ENCODE measurements around the gene SYNDIG1.

Gene SYNDIG1

GRCh38 chr20:24487240-24487639, 17.8 kb downstream of the SYNDIG1 start:
- Histone ChIP-seq H3K4me2 (ENCODE audit: low read length, poor library complexity, severe bottlenecking) (no peak overlapping the region), H3K4me1 (ENCODE audit: control insufficient read depth, insufficient read depth, low read depth, low read length) (no peaks in the 10 kb centered on the region), H2BK5ac (ENCODE audit: low read depth, low read length, poor library complexity, severe bottlenecking) (no peak overlapping the region), H2BK15ac (ENCODE audit: low read depth, poor library complexity, severe bottlenecking) (no peak overlapping the region), H3K4me3 (ENCODE audit: insufficient read depth in 1 of 2, low read depth in 1 of 2, low read length in 2 of 2) (no peak overlapping the region), H3K27me3 (ENCODE audit: control insufficient read depth in 1 of 2, insufficient read depth in 1 of 2, low read length in 2 of 2) (peaks cover 0 to 3% of the 10 kb centered on the region in 2 experiments), H2AFZ (ENCODE audit: low read depth, low read length) (no peak overlapping the region), H3K9ac (ENCODE audit: low read length) (no peak overlapping the region), H3K36me3 (ENCODE audit: control insufficient read depth in 1 of 2, insufficient read depth in 2 of 2, low read depth in 1 of 2, low read length in 2 of 2) (peaks cover 0 to 4% of the 10 kb centered on the region in 2 experiments), H3K14ac (ENCODE audit: low read length in 2 of 2) (no peak overlapping the region), H3K27ac (ENCODE audit: low read length, poor library complexity, severe bottlenecking) (no peak overlapping the region), H3K9me3 (ENCODE audit: control insufficient read depth, low read length) (no peaks in the 10 kb centered on the region), H2AK5ac (ENCODE audit: low read length, severe bottlenecking) (no peak overlapping the region), H2BK12ac (ENCODE audit: low read length in 2 of 2) (no peak overlapping the region), H4K91ac (ENCODE audit: low read length) (no peak overlapping the region), H4K8ac (ENCODE audit: low read length) (no peak overlapping the region), H3K23ac (ENCODE audit: low read length in 2 of 2) (no peak overlapping the region), H3K79me1 (replicated peaks; ENCODE audit: low read length, poor library complexity, severe bottlenecking) (no peaks in the 10 kb centered on the region), H2BK120ac (ENCODE audit: low read depth, low read length) (no peak overlapping the region), H3K4ac (ENCODE audit: low read depth in 1 of 2, low read length in 2 of 2) (no peak overlapping the region), H3K18ac (ENCODE audit: low read depth in 1 of 2, low read length in 2 of 2) (no peak overlapping the region)
- DNase-seq, result no peak
- whole genome bisulfite sequencing, result 76% methylated on average over 4 of the region's 4 CpGs

DNA sequence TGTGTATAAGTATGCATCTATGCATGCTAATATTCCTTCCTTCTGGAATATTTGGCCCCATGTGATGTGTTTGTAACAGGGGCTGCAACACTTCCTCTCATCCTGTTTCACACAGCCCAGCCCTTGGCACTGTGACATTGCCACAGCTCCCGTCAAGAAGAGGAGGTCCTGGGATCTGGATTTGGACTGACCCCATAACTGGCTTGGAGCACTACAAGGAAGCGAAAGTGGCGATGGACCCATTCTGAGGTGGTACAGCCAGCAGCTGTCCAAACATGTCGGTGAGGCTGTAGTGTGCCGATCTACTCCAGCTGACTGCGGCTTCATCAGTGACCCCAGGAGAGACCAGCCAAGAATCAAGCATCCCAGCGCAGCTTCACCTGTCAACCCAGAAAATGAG, 18.2 kb downstream of the SYNDIG1 start:
- Histone ChIP-seq H3K23ac (ENCODE audit: low read length in 2 of 2) (no peak overlapping the region), H2BK15ac (ENCODE audit: low read depth, poor library complexity, severe bottlenecking) (no peak overlapping the region), H2BK120ac (ENCODE audit: low read depth, low read length) (no peak overlapping the region), H3K79me1 (replicated peaks; ENCODE audit: low read length, poor library complexity, severe bottlenecking) (no peaks in the 10 kb centered on the region), H3K14ac (ENCODE audit: low read length in 2 of 2) (no peak overlapping the region), H4K91ac (ENCODE audit: low read length) (no peak overlapping the region), H3K18ac (ENCODE audit: low read depth in 1 of 2, low read length in 2 of 2) (no peak overlapping the region), H3K9me3 (ENCODE audit: control insufficient read depth, low read length) (no peaks in the 10 kb centered on the region), H3K4me1 (ENCODE audit: control insufficient read depth, insufficient read depth, low read depth, low read length) (no peaks in the 10 kb centered on the region), H3K27ac (ENCODE audit: low read length, poor library complexity, severe bottlenecking) (no peak overlapping the region), H3K36me3 (ENCODE audit: control insufficient read depth in 1 of 2, insufficient read depth in 2 of 2, low read depth in 1 of 2, low read length in 2 of 2) (peaks cover 0 to 4% of the 10 kb centered on the region in 2 experiments), H2AFZ (ENCODE audit: low read depth, low read length) (no peak overlapping the region), H3K4ac (ENCODE audit: low read depth in 1 of 2, low read length in 2 of 2) (no peak overlapping the region), H3K27me3 (ENCODE audit: control insufficient read depth in 1 of 2, insufficient read depth in 1 of 2, low read length in 2 of 2) (peaks cover 0 to 3% of the 10 kb centered on the region in 2 experiments), H3K4me3 (ENCODE audit: insufficient read depth in 1 of 2, low read depth in 1 of 2, low read length in 2 of 2) (no peak overlapping the region), H3K4me2 (ENCODE audit: low read length, poor library complexity, severe bottlenecking) (no peak overlapping the region), H4K8ac (ENCODE audit: low read length) (no peak overlapping the region), H3K9ac (ENCODE audit: low read length) (no peak overlapping the region), H2BK12ac (ENCODE audit: low read length in 2 of 2) (no peak overlapping the region), H2AK5ac (ENCODE audit: low read length, severe bottlenecking) (no peak overlapping the region), H2BK5ac (ENCODE audit: low read depth, low read length, poor library complexity, severe bottlenecking) (no peak overlapping the region)
- WGBS, result 88% methylated on average over 7 of the region's 7 CpGs
- no peak for DNase-seq

GRCh38 chr20:24488064-24488799, 18.8 kb downstream of the SYNDIG1 start:
- no peaks in the 10 kb centered on the region for H3K9me3 ChIP-seq (ENCODE audit: control insufficient read depth, low read length)
- no peak overlapping the region for H3K9ac ChIP-seq (ENCODE audit: low read length)
- H3K36me3 ChIP-seq (ENCODE audit: control insufficient read depth in 1 of 2, insufficient read depth in 2 of 2, low read depth in 1 of 2, low read length in 2 of 2), result peaks cover 0 to 4% of the 10 kb centered on the region in 2 experiments
- no peaks in the 10 kb centered on the region for H3K79me1 ChIP-seq (replicated peaks; ENCODE audit: low read length, poor library complexity, severe bottlenecking)
- no peak overlapping the region for H3K4me2 ChIP-seq (ENCODE audit: low read length, poor library complexity, severe bottlenecking)
- H4K8ac ChIP-seq (ENCODE audit: low read length), result no peak overlapping the region
- H3K23ac ChIP-seq (ENCODE audit: low read length in 2 of 2), result no peak overlapping the region
- 75% methylated on average over 11 of the region's 11 CpGs for WGBS
- no peak overlapping the region for H2AFZ ChIP-seq (ENCODE audit: low read depth, low read length)
- no peak overlapping the region for H3K4ac ChIP-seq (ENCODE audit: low read depth in 1 of 2, low read length in 2 of 2)
- H3K27ac ChIP-seq (ENCODE audit: low read length, poor library complexity, severe bottlenecking), result no peak overlapping the region
- H4K91ac ChIP-seq (ENCODE audit: low read length), result no peak overlapping the region
- DNase-seq, result no peak
- H2BK5ac ChIP-seq (ENCODE audit: low read depth, low read length, poor library complexity, severe bottlenecking), result no peak overlapping the region
- H2BK15ac ChIP-seq (ENCODE audit: low read depth, poor library complexity, severe bottlenecking), result no peak overlapping the region
- H2AK5ac ChIP-seq (ENCODE audit: low read length, severe bottlenecking), result no peak overlapping the region
- no peak overlapping the region for H3K18ac ChIP-seq (ENCODE audit: low read depth in 1 of 2, low read length in 2 of 2)
- no peak overlapping the region for H3K14ac ChIP-seq (ENCODE audit: low read length in 2 of 2)
- peaks cover 0 to 4% of the 10 kb centered on the region in 2 experiments for H3K27me3 ChIP-seq (ENCODE audit: control insufficient read depth in 1 of 2, insufficient read depth in 1 of 2, low read length in 2 of 2)
- H2BK12ac ChIP-seq (ENCODE audit: low read length in 2 of 2), result no peak overlapping the region
- H2BK120ac ChIP-seq (ENCODE audit: low read depth, low read length), result no peak overlapping the region
- no peaks in the 10 kb centered on the region for H3K4me1 ChIP-seq (ENCODE audit: control insufficient read depth, insufficient read depth, low read depth, low read length)
- no peak overlapping the region for H3K4me3 ChIP-seq (ENCODE audit: insufficient read depth in 1 of 2, low read depth in 1 of 2, low read length in 2 of 2)

DNA sequence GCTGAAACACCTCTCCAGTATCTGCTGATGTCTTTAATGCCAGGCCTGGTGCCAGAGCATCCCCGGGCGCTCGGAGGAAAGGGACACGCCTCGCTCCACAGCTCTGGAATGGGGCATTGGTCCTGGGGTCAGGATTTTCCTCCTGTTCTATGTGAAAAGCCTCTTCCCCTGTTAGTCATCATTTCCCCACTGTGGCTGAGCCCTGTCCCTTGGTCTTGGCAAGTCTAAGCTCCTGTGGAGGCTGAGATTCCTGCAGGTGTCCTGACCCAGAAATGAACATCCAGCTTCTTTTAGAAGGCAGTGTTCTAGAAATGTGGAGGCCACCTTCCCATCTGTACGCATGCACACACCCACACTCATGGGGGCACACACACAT, 19.4 kb downstream of the SYNDIG1 start:
- Histone ChIP-seq H3K4me2 (ENCODE audit: low read length, poor library complexity, severe bottlenecking) (no peak overlapping the region), H2BK12ac (ENCODE audit: low read length in 2 of 2) (no peak overlapping the region), H2BK5ac (ENCODE audit: low read depth, low read length, poor library complexity, severe bottlenecking) (no peak overlapping the region), H3K9ac (ENCODE audit: low read length) (no peak overlapping the region), H2AK5ac (ENCODE audit: low read length, severe bottlenecking) (no peak overlapping the region), H3K27me3 (ENCODE audit: control insufficient read depth in 1 of 2, insufficient read depth in 1 of 2, low read length in 2 of 2) (peaks cover 0 to 7% of the 10 kb centered on the region in 2 experiments), H3K14ac (ENCODE audit: low read length in 2 of 2) (no peak overlapping the region), H3K4me3 (ENCODE audit: insufficient read depth in 1 of 2, low read depth in 1 of 2, low read length in 2 of 2) (no peak overlapping the region), H3K4me1 (ENCODE audit: control insufficient read depth, insufficient read depth, low read depth, low read length) (no peaks in the 10 kb centered on the region), H3K18ac (ENCODE audit: low read depth in 1 of 2, low read length in 2 of 2) (no peak overlapping the region), H4K8ac (ENCODE audit: low read length) (no peak overlapping the region), H2BK15ac (ENCODE audit: low read depth, poor library complexity, severe bottlenecking) (no peak overlapping the region), H4K91ac (ENCODE audit: low read length) (no peak overlapping the region), H3K36me3 (ENCODE audit: control insufficient read depth in 1 of 2, insufficient read depth in 2 of 2, low read depth in 1 of 2, low read length in 2 of 2) (peaks cover 0 to 4% of the 10 kb centered on the region in 2 experiments), H3K4ac (ENCODE audit: low read depth in 1 of 2, low read length in 2 of 2) (no peak overlapping the region), H3K23ac (ENCODE audit: low read length in 2 of 2) (no peak overlapping the region), H3K9me3 (ENCODE audit: control insufficient read depth, low read length) (no peaks in the 10 kb centered on the region), H2BK120ac (ENCODE audit: low read depth, low read length) (no peak overlapping the region), H3K27ac (ENCODE audit: low read length, poor library complexity, severe bottlenecking) (no peak overlapping the region), H3K79me1 (replicated peaks; ENCODE audit: low read length, poor library complexity, severe bottlenecking) (no peaks in the 10 kb centered on the region), H2AFZ (ENCODE audit: low read depth, low read length) (no peak overlapping the region)
- DNase-seq, result no peak
- 95% methylated on average over 6 of the region's 6 CpGs for WGBS
